Measurements from ENCODE around the gene SH3D19. TPM values are rescaled to one million over a fixed set of nuclear protein-coding genes. Genes with fewer than 3 reads are reported as not detected.
"Not testable (repeated sequence)": the region's sequence is repeated elsewhere in the genome, so short reads cannot be mapped to it uniquely, and the experiment has no call there.

Gene SH3D19
- total RNA-seq, 1 experiment from 2014 or later, result 45.3 TPM

DNA sequence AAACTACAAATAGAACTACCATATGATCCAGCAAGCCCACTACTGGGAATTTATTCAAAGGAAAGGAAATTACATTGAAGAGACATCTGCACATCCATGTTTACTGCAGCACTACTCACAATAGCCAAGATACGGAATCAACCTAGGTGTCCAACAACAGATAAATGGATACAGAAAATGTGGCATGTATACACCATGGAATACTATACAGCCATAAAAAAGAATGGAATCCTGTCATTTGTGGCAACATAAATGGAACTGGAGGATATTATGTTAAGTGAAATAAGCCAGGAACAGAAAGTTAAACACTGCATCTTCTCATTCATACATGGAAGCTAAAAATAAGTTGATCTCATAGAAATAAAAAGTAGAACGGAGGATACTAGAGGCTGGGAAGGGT, 167.9 kb downstream of the SH3D19 start:
- DNase-seq (ENCODE audit: low read depth), result no peak

- no peak for DNase-seq (ENCODE audit: low read depth)
These were observed 171.8 kb downstream of the SH3D19 start for GRCh38 chr4:151153585-151153984.

GRCh38 chr4:151152028-151152427, 173.4 kb downstream of the SH3D19 start:
- no peak for DNase-seq (ENCODE audit: low read depth)

- no peak for DNase-seq (ENCODE audit: low read depth)
These were observed 174.4 kb downstream of the SH3D19 start for GRCh38 chr4:151150821-151151580.

DNA sequence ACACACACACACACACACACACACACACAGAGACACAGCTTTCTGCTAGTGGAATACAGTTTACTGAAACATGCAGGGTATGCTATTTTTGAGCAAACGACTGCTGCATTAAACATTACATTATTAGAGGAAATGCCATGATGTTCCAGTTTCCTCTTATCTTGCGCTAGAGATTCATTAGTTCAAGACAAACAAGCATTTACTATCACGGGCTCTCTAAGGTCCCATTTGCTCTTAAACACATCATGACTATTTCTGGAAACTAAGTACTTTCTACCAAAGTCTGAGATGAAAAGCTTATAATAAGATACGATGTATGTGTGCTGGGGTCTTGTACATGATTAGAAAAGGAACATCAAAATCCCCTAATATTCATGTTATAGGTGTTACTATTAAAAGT, 177.1 kb downstream of the SH3D19 start:
- DNase-seq (ENCODE audit: low read depth), result no peak

GRCh38 chr4:151147000-151147399, 178.4 kb downstream of the SH3D19 start:
- DNase-seq (ENCODE audit: low read depth), result no peak

- no peak for DNase-seq (ENCODE audit: low read depth)
These were observed 180.9 kb downstream of the SH3D19 start for GRCh38 chr4:151144329-151145072.

GRCh38 chr4:151143811-151144210, 181.6 kb downstream of the SH3D19 start:
- DNase-seq (ENCODE audit: low read depth), result no peak

- peak; percentile 30 for DNase-seq (ENCODE audit: low read depth)
These were observed 182.2 kb downstream of the SH3D19 start for GRCh38 chr4:151143162-151143561.

GRCh38 chr4:151142758-151143157, 182.6 kb downstream of the SH3D19 start:
- no peak for DNase-seq (ENCODE audit: low read depth)

DNA sequence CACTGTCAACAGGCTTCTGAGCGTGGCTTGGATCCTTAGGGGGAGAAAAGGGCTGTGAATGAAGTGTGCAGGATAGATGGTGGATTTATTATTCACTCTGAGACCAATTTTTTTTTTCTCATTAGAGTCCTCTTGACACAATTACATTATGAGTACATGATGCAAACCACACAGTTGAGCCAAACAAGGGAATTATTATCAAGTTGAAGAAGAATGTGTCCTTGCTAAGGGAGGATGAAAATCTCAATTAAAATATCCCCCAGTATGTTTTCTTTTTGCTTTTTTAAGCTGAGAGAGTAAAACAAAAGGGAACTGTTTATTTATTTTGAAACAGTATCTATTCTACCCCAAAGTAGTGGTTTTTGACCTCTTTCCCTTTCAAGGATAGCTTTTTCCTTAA, 185.6 kb downstream of the SH3D19 start:
- no peak for DNase-seq (ENCODE audit: low read depth)

GRCh38 chr4:151136048-151136447, 189.4 kb downstream of the SH3D19 start:
- not testable (repeated sequence) for DNase-seq (ENCODE audit: low read depth)

DNA sequence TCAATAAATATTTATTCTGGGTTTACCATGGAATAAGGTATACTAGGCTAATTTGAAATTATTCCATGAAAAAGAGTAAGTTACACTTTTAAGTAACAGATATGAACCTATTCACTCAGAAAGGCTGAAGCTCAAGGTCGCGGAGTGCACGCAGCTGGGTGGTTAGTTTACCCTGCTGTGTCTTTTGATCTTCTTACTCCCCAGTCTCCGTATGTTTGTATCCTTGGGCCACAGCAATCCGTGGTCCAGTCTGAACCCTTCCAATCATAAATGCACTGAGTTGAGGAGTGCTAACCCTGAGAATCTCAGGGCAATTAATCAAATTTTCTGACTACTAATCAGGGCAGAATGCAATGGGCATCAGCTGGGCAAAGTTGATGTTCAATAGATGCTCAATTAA, 192.1 kb downstream of the SH3D19 start:
- DNase-seq (ENCODE audit: low read depth), result no peak

GRCh38 chr4:151129796-151130195, 195.6 kb downstream of the SH3D19 start:
- no peak for DNase-seq (ENCODE audit: low read depth)

DNA sequence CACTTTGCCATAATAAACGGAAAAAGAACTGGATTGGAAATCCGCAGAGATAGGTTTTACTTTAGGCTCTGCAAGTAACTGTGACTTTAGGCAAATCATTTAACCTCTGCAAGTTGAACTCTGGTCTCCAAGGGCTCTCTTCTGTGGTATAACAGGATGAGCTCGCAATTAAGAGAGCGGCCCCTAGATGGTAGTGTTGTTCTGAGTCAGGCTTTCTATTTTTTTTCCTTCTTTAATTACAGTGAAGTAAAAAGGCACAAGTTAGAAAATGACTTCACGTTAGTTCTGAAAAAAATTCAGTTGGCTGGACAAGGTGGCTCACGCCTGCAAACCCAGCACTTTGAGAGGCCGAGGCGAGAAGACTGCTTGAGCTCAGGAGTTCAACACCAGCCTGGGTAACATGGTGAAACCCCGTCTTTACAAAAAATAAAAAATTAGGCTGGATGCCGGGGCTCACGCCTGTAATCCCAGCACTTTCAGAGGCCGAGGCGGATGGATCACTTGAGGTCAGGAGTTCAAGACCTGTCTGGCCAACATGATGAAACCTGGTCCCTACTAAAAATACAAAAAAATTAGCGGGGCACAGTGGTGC, 207.9 kb downstream of the SH3D19 start:
- peak; percentile 70 for DNase-seq (ENCODE audit: low read depth)

GRCh38 chr4:151114986-151115385, 210.4 kb downstream of the SH3D19 start:
- no peak for DNase-seq (ENCODE audit: low read depth)

- no peak for DNase-seq (ENCODE audit: low read depth)
These were observed 211.1 kb downstream of the SH3D19 start for GRCh38 chr4:151114338-151114737.

DNA sequence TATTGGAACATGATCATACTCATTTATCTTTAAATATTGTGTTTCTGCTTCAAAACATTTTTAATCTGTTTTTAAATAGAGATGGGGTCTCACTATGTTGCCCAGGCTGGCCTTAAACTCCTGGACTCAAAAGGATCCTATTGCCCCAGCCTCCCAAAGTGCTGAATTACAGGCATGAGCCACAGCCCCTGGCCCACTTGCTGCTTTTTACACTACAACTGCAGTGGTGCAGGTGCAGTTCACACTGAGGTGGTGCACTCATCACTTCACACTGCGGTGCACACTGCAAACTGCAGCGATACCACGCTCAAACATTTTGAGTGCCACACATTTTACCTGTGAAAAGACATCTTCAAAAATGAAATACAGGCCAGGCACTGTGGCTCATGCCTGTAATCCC, 215.2 kb downstream of the SH3D19 start:
- DNase-seq (ENCODE audit: low read depth), result no peak

GRCh38 chr4:151107063-151107462, 218.3 kb downstream of the SH3D19 start:
- DNase-seq (ENCODE audit: low read depth), result no peak

- DNase-seq (ENCODE audit: low read depth), result no peak
These were observed 219.9 kb downstream of the SH3D19 start for GRCh38 chr4:151105454-151106032.

GRCh38 chr4:151104621-151105020, 220.8 kb downstream of the SH3D19 start:
- DNase-seq (ENCODE audit: low read depth), result no peak

- DNase-seq (ENCODE audit: low read depth), result no peak
These were observed 221.6 kb downstream of the SH3D19 start for GRCh38 chr4:151103758-151104157.

Measured in LHCN-M2 (cell line).